Right lobe of liver (tissue), 4 donors: ENCODE data around the gene IRX2.

Experiments used
- CTCF ChIP-seq, 4 donors: fragments of 200-600 bp in 3 of 4; fragments of 450-650 bp in 1 of 4; IDR thresholded peaks; one replicate each; pipeline versions ENCODE4 v1.5.1 to v1.8.0; 2016 to 2022; ENCODE audit warnings: antibody characterized with exemption in 4 of 4, mild to moderate bottlenecking in 2 of 4
- POLR2A ChIP-seq: fragments of 450-650 bp; IDR thresholded peaks from one replicate; pipeline ENCODE4 v1.6.1; 2017; ENCODE audit warnings: antibody characterized with exemption, mild to moderate bottlenecking
- donor health status: DM: no; HTN: no; CAD: no.
- donor health status: DM: no; HTN: no; CAD: no.
- donor health status: DM: no; HTN: yes; CAD: no.

GRCh38 chr5:2758632-2759031 is 7.2 kb upstream of the IRX2 start:
- TF ChIP-seq CTCF (IDR thresholded peaks at IDR 0.05): no peak
- TF ChIP-seq POLR2A: no peak
